GM21526 (cell line): ENCODE measurements around the gene RPRD2.

Source experiments
- ATAC-seq: cut with Tn5 transposase; IDR thresholded peaks from one replicate; pipeline ENCODE4 v1.9.1; 2021; ENCODE audit warnings: moderate library complexity; ENCODE audit not compliant: unreplicated experiment, low FRiP score

RPRD2 gene

DNA sequence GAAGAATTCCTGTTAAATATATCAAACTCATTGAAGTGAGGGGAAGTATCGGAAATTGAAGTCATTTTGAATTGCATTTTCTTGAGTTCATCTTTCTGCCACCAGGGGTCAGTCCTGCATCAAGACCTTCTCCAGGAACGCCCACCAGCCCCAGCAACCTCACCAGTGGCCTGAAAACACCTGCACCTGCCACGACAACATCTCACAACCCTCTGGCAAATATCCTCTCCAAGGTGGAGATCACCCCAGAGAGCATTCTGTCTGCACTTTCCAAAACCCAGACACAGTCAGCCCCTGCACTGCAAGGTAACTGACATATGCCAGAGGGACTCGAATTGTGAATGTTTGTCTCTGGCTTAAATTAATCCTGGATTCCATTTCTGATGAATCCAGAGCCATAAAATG, 100.5 kb downstream of the RPRD2 start:
- ATAC-seq: no peak

DNA sequence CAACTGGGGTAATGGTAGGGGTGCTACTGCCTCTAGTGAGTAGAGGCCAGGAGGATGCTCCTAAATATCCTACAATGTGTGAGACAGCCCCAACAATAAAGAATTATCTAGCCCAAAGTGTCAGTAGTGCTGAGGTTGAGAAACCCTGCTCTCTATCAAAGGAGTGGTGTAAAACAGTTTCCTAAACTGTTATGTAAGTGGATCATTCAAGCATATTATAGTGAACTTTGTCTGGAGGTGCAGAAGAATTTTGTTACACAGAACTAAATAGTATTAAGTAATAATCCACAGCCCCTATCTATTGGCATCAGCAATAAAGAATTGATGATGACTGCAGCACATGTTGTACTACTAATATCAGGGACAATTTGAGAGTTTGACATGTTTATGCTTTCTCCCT, 103.0 kb downstream of the RPRD2 start:
- ATAC-seq: no peak

DNA sequence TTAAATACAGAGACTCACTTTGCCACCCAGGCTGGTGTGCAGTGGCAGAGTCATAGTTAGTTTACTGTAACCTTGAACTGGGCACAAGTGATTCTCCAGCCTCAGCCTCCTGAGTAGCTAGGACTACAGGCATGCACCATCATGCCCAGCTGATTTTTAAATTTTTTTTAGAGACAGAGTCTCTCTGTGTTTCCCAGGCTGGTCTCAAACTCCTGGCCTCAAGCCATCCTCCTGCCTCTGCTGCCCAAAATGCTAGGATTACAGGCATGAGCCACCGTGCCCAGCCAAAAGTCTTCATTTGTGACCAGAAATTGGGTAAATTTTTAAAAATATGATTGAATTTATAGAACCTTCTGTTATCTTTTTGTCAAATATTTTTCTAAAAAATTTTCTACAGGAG, 105.3 kb downstream of the RPRD2 start:
- ATAC-seq: no peak

DNA sequence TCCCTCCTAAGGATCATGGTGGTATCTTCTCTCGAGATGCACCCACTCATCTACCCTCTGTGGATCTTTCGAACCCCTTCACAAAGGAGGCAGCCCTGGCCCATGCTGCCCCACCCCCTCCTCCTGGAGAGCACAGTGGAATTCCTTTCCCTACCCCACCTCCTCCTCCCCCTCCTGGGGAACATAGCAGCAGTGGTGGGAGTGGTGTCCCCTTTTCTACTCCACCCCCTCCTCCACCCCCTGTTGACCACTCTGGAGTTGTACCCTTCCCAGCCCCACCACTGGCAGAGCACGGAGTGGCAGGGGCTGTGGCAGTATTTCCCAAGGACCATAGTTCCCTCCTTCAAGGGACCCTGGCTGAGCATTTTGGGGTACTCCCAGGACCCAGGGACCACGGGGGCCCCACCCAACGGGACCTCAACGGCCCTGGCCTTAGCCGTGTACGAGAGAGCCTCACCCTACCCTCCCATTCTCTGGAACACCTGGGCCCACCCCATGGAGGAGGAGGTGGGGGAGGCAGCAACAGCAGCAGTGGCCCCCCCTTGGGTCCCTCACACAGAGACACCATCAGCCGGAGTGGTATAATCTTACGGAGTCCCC, 108.8 kb downstream of the RPRD2 start:
- ATAC-seq: no peak

DNA sequence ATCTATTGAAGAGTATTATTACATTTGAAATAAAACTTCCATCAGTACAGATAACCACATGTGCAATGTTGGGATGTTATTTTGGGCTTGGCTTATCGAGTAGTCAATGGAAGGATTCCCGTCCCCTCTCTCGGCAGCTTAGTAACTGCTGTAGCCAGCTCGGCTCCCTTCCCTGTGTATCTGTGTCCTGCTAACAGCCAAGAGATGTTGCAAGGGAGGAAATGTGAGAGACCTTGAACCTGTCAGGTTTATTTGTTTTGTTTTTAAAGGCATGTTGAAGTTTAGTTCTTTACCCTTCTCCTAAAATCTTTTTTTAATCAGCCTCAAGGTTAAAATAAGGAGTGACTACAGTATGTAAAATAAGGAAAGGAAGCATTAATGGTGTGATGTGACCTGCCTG, 109.7 kb downstream of the RPRD2 start:
- no peak for ATAC-seq

DNA sequence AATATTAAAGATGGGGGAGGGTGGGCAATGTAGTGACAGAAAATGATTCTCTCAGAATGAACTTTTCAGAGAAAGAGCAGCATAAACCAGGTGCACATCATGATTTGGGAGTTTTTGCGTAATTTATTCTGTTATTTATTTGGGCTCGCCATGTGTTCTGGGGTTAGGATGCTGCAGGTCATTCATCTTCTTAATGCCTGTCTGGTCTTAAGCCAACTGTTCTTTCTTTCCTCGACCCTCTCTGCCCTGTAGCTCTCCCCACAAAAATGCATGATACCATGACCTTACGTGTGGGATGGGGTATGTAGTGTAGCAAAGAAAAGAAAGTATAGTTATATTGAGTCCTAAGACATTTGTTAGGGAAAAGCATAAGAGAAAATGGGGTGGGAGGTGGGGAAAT, 110.9 kb downstream of the RPRD2 start:
- ATAC-seq: no peak

DNA sequence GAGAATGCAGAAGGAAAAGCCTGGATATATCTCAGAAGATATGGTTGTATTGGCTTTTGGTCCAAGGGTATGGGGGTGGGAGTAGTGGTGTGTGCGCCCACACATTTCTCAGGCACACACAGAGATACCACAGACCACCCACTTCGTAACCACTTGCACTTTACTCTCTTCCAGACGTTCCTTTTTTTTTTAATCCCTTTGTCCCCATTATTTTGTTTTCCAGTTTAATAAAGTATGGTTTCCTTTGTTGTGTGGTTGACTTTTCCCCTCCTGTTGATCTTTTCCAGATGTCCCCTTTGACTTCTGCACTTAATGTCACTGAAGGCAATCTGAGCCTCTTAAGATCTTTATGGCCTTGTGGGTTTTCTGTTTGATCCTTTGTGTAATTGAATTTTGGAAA, 112.8 kb downstream of the RPRD2 start:
- no peak for ATAC-seq

DNA sequence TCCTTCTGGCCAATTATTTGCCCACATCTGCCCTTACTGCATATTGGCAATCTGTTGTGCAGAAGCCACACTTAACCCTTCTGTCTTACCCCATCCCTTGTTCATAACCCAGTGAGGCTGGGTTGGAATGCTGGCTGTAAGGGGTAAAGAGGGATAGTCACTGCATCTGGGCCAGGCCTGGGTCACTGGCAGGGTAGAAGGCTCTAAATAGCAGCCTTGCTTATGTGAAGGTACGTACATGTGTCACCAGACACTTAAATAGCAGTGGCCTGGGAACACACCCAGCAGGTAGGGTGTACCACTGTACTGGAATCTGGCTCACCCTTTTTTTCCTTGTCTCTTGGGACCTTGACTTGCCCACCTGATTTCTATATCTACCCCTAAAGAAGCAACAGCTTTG, 113.4 kb downstream of the RPRD2 start:
- no peak for ATAC-seq

DNA sequence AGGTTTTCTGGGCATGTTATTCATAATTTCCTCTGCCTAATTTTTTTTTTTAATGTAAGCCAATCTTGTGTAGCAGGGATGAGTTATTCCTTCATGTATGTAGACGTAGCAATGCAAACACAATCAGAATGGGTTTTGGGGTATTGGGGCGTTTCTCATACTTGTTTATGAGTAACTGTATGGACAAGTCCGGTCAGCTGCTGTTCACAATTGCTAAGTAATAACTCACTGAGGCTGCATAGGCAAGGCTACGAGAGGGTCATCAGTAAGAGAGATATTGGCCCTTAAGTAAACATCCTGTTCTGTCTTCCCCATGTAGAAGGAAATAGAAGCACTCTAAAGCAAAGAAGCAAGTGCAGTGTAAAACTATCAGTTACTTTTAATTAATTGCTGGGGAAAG, 113.8 kb downstream of the RPRD2 start:
- no peak for ATAC-seq

DNA sequence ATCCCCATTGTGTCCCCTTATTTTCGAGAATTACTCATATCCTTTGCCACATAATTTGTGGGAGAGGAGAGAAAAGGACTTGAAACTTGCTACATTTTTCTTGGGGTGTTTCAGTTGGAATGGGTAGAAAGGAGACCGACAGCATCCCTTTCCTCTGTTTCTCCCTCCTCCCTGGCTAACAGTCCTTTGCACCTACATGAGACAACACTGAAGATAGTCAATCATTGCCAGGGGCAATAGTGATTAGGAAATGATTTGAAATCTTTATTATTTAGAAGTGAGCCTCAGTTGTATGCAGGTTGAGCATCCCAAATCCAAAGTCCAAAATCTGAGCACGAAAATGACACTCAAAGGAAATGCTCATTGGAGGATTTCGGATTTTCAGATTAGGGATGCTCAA, 115.4 kb downstream of the RPRD2 start:
- no peak for ATAC-seq

DNA sequence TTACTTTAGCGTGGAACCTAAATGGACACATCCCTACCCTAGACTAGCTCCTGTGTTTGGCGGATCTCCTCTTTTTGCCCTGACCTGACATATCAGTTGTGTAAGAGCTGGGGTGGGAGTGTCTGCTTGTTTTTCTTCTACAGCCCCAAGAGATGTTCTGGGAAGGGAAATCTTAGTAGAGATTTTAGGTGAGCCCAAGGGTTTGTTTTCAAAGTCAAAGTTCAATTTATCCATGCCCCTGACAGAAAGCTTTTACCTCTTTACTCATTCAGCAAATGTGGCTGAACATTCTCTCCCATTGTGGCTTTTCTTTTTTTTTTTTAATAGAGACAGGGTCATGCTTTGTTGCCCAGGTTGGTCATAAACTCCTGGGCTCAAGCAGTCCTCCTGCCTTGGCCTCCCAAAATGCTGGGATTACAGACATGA, 116.0 kb downstream of the RPRD2 start:
- no peak for ATAC-seq

DNA sequence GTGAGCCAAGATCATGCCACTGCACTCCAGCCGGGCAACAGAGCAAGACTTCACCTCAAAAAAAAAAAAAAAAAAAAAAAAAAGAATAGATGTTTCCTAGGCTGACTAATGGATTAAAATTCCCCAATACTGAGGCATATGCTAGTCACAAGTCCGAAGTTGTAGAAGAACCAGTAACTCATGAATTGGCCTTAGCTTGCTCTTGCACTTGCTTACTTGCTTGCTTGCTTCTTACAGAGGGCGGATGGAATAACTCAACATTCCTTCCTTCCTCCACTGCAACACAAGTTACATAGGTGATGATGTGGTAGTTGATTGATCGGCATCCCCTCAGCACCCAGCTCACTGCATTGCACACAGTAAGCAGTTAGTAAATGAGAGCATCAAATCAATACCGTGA, 120.5 kb downstream of the RPRD2 start:
- no peak for ATAC-seq

DNA sequence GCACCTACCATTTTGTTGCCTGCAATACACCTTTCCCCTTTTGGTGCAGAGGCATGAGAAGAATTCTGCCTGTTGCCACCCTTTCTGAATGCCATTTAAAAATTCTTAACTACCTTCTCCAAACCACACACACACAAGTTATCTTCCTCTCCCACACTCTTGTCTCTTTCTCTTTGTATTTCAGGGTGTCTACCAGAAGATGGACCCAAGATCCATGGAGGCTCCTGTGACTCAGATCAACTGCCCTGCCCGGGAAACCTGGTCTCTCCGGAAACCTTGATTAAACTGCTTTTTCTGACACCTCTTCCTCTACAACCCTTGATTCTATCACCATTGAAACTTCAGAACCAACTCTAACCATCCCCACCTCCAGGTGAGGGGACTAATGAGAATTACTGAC, 120.9 kb downstream of the RPRD2 start:
- ATAC-seq: no peak

DNA sequence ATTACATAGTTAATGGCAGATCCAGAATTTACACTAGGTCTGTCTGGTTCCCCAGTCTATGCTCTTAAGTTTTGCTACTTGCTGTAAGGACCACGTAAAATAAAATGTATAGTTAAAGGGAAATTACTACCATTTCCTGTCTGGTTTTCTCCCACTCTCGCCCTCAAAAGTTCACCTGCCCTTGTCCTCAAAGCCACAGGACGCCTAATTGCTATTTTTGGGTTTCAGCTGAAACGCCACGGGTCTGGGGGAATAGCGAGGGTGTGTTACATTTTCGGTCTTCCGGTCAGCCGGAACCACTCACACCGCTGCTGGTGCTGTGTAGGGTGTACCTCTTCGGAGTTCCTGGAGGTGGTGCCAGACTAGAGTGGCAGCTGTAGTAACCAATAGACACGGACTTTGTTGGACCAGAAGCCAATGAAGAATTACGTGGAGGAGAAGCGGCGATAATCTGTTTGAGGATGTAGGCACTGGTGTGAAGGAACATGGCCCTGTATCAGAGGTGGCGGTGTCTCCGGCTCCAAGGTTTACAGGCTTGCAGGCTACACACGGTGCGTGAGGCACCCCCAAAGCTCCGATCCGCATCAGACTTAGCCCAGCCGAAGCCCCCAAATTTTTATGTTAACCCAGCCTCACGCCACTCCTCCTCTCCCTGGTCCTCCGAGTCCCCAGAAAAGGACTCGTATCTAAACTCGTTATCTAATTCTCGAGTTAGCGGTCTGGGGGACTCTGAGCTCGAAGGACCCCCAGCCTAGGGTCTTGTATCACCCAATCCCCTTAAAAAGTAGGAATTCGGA, 123.2 kb downstream of the RPRD2 start, which contains the start of gene TARS2:
TSS of gene TARS2 (plus strand) at position 454 of the 797 bp plus-strand sequence. CDS start at position 486, 32 bp downstream.
- peak; percentile 96 for ATAC-seq

DNA sequence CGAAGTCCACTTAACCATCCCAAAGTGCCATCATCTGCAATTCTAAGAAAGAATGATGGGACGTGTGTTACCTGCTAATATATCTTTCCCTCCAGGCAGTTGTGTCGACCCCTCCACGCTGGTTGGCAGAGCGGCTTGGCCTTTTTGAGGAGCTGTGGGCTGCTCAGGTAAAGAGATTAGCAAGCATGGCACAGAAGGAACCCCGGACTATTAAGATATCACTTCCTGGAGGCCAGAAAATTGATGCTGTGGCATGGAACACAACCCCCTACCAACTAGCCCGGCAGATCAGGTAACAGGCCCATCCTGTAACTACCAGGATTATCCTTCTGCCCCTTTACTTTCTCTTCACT, 123.8 kb downstream of the RPRD2 start:
- no peak for ATAC-seq

DNA sequence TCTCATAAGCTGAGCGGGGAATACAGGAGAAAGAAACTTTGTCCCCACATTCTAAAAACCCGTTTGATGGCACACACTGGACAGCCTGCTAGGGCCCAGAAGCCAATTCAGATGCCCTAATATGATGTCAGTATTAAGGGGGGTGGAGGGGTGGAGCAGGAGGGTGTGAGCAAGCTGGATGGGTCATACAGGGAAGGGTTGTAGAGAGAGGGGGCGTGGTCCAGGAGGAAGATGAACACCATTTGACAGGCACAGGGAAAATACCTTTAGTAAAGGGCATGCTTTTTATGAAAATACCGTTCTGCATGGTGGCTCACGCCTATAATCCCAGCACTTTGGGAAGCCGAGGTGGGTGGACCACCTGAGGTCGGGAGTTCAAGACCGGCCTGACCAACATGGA, 129.2 kb downstream of the RPRD2 start:
- ATAC-seq: no peak

DNA sequence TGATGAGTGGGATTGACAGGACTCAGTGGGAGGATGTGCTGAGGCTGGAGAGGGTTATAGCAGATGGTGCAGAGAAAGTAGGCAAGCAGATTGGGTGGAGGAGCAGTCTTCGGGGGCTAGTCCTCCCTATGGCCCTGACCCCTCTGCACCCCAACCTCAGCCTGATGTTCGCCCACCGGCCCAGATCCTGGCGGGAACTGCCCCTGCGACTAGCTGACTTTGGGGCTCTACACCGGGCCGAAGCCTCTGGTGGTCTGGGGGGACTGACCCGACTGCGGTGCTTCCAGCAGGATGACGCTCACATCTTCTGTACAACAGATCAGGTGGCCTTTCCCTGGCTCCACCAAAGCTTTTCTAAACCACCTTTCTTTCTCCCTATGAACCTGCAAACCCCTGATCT, 134.4 kb downstream of the RPRD2 start:
- ATAC-seq: no peak

DNA sequence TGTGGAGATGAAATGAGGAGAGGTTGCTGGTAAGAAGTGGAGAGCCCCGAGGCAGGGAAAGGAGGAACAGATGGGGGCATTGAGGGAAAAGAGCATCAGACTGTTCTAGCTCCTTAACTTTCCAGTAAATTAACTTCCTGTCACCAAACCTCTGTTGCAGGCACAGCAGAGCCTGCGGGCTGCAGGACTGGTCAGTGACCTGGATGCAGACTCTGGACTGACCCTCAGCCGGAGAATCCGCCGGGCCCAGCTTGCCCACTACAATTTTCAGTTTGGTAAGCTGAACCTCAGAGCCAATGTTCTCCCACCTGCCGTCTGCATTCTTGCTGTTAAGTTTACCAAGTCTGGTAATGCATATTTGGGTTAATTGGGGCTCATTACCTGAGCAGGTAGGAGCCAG, 141.5 kb downstream of the RPRD2 start:
- no peak for ATAC-seq

DNA sequence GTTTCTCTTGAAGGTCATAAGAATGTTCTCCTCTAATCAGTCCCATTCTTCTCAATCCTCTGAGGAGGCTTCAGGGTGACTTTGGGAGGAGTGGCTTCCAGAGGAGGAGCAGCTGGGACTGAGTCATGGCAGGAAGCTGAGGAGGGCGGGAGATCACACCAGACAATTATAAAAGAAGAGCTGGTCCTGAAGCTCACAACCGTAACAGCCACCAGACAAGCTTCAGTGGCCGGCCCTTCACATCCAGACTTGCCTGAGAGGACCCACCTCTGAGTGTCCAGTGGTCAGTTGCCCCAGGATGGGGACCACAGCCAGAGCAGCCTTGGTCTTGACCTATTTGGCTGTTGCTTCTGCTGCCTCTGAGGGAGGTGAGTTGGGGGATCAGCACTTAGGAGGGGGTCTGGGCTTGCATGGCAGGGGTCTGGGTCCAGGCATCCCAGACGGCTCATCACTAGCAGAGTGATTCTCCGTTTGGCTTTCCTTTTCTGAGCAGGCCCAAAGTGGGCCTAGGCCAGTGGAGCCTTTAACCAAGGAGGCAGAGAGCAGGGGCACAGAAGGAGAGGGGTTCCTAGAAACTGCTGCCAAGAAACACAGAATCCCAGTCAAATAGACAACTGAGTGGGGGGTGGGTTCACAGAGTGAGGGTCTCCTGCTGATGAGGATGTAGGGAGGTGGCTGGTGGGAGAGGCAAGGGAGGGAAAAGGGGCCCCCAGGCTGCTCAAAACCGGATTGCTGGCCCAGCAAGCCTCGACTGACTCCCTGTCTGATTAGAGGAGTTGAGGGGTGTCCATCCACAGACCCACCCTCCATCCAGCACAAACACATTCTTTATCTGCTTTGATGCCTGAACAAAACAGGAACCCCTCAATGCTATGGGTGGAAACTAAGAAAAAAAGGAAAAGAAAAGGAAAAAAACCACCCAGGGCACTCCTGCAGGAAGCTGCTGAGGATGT, 144.2 kb downstream of the RPRD2 start, which contains the start of gene ECM1:
TSS of gene ECM1 (plus strand) at position 198 of the 953 bp plus-strand sequence. CDS start at position 299, 101 bp downstream.
- no peak for ATAC-seq

DNA sequence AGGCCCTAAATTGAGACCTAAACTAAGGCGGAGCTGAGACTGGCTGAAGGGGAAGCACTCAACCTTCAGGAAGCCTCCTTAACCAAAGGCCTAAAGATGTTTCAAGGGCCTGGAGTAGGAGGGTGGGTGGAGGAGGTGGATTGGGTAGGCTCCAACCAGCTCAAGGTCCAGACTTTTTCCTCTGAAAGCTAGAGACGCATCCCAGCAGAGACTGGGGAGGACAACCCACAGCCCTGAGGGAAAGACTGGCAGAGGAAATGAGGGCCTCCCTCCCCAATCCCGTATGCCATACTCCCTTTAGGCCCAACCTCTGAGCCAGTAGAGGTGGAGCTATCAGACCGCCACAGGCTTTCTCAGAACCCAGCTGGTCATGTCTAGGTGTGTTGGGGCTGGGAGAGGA, 145.0 kb downstream of the RPRD2 start:
- ATAC-seq: no peak

DNA sequence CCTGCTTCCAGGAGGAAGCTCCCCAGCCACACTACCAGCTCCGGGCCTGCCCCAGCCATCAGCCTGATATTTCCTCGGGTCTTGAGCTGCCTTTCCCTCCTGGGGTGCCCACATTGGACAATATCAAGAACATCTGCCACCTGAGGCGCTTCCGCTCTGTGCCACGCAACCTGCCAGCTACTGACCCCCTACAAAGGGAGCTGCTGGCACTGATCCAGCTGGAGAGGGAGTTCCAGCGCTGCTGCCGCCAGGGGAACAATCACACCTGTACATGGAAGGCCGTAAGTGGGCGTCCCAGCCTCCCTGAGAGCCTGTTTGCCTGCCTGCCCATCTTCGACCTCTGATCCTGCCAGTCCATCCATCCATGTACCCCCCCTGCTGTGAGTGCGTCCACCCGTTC, 147.6 kb downstream of the RPRD2 start:
- no peak for ATAC-seq
